Dermis lymphatic vessel endothelial cell (primary cell): ENCODE data around the gene C1QTNF2. TPM values are rescaled to one million over a fixed set of nuclear protein-coding genes. Genes with fewer than 3 reads are reported as not detected.

ENCODE experiments used
- total RNA-seq: library from RNA; depleted of rRNA; stranded (reverse); fragments of >200 nt; gene quantifications from 2 replicates; pipeline ENCODE4 v1.2.1, GENCODE V29; 2014

Gene C1QTNF2, protein sequence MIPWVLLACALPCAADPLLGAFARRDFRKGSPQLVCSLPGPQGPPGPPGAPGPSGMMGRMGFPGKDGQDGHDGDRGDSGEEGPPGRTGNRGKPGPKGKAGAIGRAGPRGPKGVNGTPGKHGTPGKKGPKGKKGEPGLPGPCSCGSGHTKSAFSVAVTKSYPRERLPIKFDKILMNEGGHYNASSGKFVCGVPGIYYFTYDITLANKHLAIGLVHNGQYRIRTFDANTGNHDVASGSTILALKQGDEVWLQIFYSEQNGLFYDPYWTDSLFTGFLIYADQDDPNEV
- total RNA-seq = under 0.01 and 0.11 TPM in 2 replicates

DNA sequence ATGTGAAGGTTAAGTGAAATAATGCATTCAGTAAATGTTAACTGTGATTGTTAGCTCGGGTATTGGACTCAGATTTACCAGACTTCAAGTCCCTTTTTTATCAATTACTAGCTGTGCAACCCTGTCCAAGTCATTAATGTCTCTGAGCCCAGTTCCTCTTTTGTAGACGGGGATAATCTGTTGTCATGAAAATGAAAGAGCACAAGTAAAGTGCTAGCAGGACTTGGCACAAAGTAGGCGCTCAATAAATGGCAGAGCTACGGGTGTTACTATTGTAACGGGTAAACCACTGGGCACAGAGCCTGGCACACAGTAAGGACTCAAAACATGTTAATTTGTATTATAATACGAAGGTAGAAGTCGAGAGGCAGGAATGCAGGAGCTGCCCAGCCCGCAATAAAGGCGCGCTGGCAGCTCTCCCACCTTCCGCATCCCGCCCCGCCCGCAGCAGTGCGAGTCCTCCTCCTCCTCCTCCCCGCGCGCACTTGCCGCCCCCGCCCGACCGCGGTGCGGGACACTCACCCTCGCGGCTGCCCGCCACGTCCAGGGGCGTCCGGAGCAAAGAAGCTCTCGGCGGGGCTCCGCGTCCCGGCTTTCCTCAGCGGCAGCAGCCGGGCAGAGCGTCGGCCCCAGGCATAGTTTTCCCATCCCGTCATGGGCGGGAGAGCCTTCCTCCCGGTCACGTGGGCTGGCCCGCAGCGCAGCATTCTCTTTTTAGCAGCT, at the start of gene C1QTNF2:
TSS of gene C1QTNF2 (minus strand) at position 637 of the 723 bp plus-strand sequence. CDS start 15,615 bp downstream, outside the sequence.

DNA sequence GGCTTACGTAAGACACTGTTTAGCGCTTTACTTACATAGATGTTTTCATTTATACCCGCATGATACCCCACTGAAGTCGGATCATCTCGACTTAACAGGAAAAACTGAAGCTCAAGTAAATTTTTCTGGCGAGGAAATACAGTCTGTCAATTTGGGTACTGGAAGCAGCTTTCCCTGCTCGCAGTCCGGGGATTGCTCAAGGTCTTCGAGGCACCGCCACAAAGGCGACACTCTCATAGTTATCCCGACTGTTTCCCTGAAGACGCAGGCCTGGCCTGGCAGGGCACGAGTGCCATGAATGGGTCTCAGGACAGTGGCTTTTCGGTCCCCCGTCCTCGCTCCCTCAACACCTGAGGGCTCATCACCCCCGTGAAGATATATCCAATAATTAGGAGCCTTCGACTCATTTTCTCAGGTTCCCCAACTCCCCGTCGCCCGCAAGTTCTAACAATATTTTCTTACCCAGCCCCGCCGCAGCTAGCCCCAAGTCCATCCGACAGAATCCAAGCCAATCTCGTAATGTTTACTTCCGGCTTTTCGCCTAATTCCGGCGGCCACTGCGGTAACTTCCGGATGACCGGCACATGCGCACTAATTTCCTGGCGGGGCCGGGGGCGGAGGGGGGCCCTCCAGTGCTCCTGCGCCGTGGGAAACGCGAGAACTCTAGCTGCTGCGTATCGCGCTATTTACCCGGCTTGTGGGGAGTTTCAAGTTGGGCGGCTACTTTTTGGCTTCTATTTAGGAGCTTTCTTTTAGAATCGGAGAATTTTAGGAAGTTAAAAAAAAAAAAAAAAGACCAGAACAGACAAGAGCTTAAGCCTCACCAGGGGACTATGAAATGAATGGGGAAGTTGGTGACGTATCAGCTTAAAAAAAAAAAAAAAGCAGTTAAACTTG, 48.4 kb upstream of the C1QTNF2 start, which contains the start of gene SLU7:
TSS of gene SLU7 (minus strand) at position 521 of the 897 bp plus-strand sequence. CDS start 3,787 bp downstream, outside the sequence.

DNA sequence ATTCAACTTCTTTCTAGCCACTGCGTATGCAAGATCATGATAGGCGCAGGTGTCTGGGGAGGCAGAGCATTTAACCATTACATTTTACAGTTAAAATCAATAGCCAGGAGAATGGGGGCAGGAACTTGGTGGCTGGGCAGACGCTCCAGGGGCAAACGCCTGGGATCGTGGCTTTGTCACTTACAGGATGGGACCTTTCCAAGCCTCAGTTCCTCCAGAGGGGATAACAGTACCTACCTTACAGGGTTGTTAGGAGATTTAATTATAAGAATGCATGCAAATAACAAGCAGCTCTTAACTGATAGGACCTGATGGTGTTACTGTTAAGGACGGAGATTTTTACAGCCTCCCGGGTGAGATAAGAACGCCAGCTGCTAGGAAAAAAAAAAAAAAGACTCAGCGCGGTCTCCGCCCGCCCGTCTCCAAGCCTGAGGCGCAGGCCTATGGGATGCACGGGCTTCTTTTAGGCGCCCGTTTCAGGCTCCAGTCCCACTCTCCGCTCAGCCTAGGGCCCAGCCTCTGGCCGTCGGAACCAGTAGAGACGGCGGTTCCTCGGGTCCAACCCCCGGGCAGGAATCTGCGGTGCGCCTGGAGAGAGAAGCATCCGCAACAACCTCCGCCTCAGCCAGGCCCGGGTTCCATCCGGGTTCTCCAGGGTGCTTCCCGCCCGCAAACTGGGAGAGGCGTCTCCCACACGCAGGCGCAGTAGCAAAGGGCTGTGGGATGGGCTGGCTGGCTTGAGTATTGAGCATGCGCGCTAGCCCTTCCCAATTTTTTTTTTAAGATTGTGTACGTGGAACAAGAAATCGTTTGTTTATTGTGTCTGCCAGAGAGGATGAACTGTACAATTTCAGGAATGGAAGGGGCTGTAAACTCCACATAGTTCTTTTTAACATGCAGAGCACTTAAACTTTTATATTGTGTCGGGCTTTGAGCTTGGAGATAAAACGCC, 29.3 kb upstream of the C1QTNF2 start, which contains the start of gene FAM200C:
TSS of gene FAM200C (minus strand) at position 653 of the 952 bp plus-strand sequence. CDS start 4,564 bp downstream, outside the sequence.

DNA sequence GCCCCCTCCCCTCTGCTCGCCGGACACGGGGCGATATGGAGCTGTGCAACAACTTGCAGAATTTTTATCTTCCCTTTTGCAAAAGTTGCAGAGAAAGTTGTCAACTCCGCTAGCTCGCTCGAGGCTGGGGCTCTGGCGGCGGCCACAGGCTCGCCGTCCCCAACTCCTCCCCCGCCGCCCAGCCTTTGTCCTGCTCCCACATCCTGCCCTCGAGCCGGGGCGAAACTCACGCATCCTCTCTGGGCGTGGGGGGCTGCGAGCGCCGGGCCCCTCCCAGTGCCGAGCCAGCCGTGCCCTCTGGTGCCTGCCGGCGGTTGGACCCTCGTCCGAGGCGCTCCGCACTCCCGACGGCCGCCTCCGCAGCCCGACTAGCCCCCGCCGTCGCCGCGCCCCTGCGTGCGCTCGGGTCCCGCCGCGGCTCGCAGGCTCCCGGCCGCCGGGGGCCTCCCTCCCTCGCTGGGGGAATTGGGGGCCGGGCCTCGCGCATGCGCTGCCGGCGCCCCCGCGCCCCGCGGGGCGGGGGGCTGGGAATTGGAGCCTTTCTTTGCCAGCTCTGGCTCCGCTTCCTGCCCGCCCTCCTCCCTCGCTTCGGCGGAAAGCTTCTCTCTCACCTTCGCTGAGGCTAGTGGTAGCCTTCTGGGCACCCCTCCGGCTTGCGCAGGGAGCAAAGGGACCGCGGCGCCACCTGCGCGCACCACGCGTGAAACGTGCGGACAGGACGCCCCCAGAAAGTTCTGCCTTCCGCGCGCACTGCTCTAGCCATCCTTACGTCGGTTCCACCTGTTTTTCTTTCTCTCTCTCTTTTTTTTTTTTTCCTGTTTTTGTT, 58.1 kb downstream of the C1QTNF2 start, which contains the start of gene CCNJL:
TSS of gene CCNJL (minus strand) at position 431 of the 826 bp plus-strand sequence. CDS start 641 bp downstream, outside the sequence.

Other genes with a start within 250 kb of the C1QTNF2 start
- gene FABP6, start 141.1 kb downstream of the C1QTNF2 start, total RNA-seq = not detected in 2 replicates
- gene CCNJL, start 58.1 kb downstream of the C1QTNF2 start, total RNA-seq = 4.0 and 6.6 TPM in 2 replicates
- gene FAM200C, start 29.4 kb upstream of the C1QTNF2 start, total RNA-seq = 1.6 and 3.2 TPM in 2 replicates
- gene SLU7, start 48.5 kb upstream of the C1QTNF2 start, total RNA-seq = 64.3 and 72.5 TPM in 2 replicates
- 26.3 and 38.9 TPM in 2 replicates for gene PTTG1, start 51.2 kb upstream of the C1QTNF2 start, total RNA-seq